A549 (cell line): Measurements from ENCODE around the gene XAGE5. TPM values are rescaled to one million over a fixed set of nuclear protein-coding genes. Genes with fewer than 3 reads are reported as not detected.
A peak's percentile ranks its signal among the peaks of the same experiment; 100 is the strongest.

Experiments
- ATAC-seq, 2 experiments: fragments of 200-7000 bp in 1 of 2; fragments of >200 bp in 1 of 2; cut with Nextera tagmentation in 1 of 2; cut with Tn5 transposase in 1 of 2; 3 replicates each; pipeline versions ENCODE4 v1.8.0 to v1.9.1; 2018 to 2020; ENCODE audit warnings: mild to moderate bottlenecking in 1 of 2, moderate library complexity in 1 of 2
- CTCF ChIA-PET: fragments of 300-600 bp; sonication (Branson Sonifier 250); formaldehyde crosslinking; extraction: SDS; loops from one replicate; lab custom pipeline; 2021; ENCODE audit warnings: antibody characterized with exemption, inconsistent platforms; lab: Yijun Ruan, JAX
- POLR2A ChIA-PET: fragments of 350-600 bp; formaldehyde crosslinking; extraction: SDS; loops from one replicate; lab custom pipeline; 2021; ENCODE audit warnings: antibody characterized with exemption, inconsistent platforms; lab: Yijun Ruan, JAX
- DNase-seq, 2 experiments: peaks; one replicate each; pipeline versions ENCODE4 v3.0.0 to v3.0.0-alpha.2; 2011 to 2016; ENCODE audit warnings: low read depth in 1 of 2, low spot score in 1 of 2
- FAIRE-seq: peaks from 2 replicates; lab custom pipeline; 2011; peaks lifted over from hg19 to GRCh38; lab: Jason Lieb, UNC
- H3K27ac ChIP-seq, 2 experiments: fragments of >200 bp; sonication (Bioruptor Twin); formaldehyde crosslinking; 3 replicates each; pipeline ENCODE4 v1.5.1; 2016 to 2017
- H3K4me1 ChIP-seq: fragments of >200 bp; sonication (Bioruptor Twin); formaldehyde crosslinking; 3 replicates; pipeline ENCODE4 v1.6.1; 2016
- H3K4me2 ChIP-seq: fragments of >200 bp; sonication (Bioruptor Twin); formaldehyde crosslinking; 3 replicates; pipeline ENCODE4 v1.6.1; 2016
- H3K4me3 ChIP-seq: fragments of >200 bp; sonication (Bioruptor Twin); formaldehyde crosslinking; 3 replicates; pipeline ENCODE4 v1.5.1; 2016
- H3K9me3 ChIP-seq: fragments of >200 bp; sonication (Bioruptor Twin); formaldehyde crosslinking; 3 replicates; pipeline ENCODE4 v1.6.1; 2016
- BCL3 ChIP-seq: fragments of >200 bp; sonication (Bioruptor Twin); formaldehyde crosslinking; IDR thresholded peaks from 3 replicates; pipeline ENCODE4 v1.6.1; 2016
- CBX8 ChIP-seq: fragments of 200-600 bp; sonication (generic); IDR thresholded peaks from 2 replicates; pipeline ENCODE4 v1.6.1; 2016
- CEBPB ChIP-seq, 2 experiments: fragments of >200 bp in 1 of 2; sonication (Bioruptor Twin) in 1 of 2; formaldehyde crosslinking in 1 of 2; IDR thresholded peaks; 2 replicates each; pipeline ENCODE4 v1.6.1; 2012 to 2016
- CHD2 ChIP-seq: fragments of 150-350 bp; IDR thresholded peaks from 2 replicates; pipeline ENCODE4 v1.6.1; 2014; ENCODE audit warnings: low read length; ENCODE audit not compliant: partially characterized antibody
- E2F6 ChIP-seq: IDR thresholded peaks from 2 replicates; pipeline ENCODE4 v1.6.1; 2012; ENCODE audit warnings: low read depth, borderline replicate concordance
- EHMT2 ChIP-seq: fragments of 200-600 bp; sonication (generic); IDR thresholded peaks from 2 replicates; pipeline ENCODE4 v1.6.1; 2016; ENCODE audit warnings: antibody characterized with exemption, low read depth, mild to moderate bottlenecking, moderate library complexity
- ELK1 ChIP-seq: fragments of 150-350 bp; IDR thresholded peaks from 2 replicates; pipeline ENCODE4 v1.6.1; 2014; ENCODE audit warnings: low read depth, mild to moderate bottlenecking, low read length
- FOSL2 ChIP-seq, 2 experiments: fragments of 450-650 bp in 1 of 2; fragments of >200 bp in 1 of 2; sonication (Bioruptor Twin) in 1 of 2; formaldehyde crosslinking; IDR thresholded peaks; 2 replicates each; pipeline versions ENCODE4 v1.5.0 to v1.6.1; 2016 to 2020; ENCODE audit warnings: mild to moderate bottlenecking in 1 of 2, moderate library complexity in 1 of 2
- GATA3 ChIP-seq: IDR thresholded peaks from 2 replicates; pipeline ENCODE4 v1.6.1; 2012; ENCODE audit warnings: borderline replicate concordance
- HDAC2 ChIP-seq: fragments of 200-600 bp; sonication (generic); IDR thresholded peaks from 2 replicates; pipeline ENCODE4 v1.6.1; 2016
- HES2 ChIP-seq: fragments of >200 bp; sonication (Bioruptor Twin); formaldehyde crosslinking; IDR thresholded peaks from 2 replicates; pipeline ENCODE4 v1.6.1; 2016
- HOXA7 ChIP-seq: fragments of 250-450 bp; sonication (Bioruptor Pico); IDR thresholded peaks from 2 replicates; pipeline ENCODE4 v1.5.0; 2020; ENCODE audit warnings: mild to moderate bottlenecking, moderate library complexity
- HOXB13 ChIP-seq: fragments of 250-450 bp; sonication (Bioruptor Pico); IDR thresholded peaks from 2 replicates; pipeline ENCODE4 v1.5.0; 2020; ENCODE audit warnings: low read depth, mild to moderate bottlenecking, moderate library complexity
- HOXB5 ChIP-seq: fragments of 250-450 bp; sonication (Bioruptor Pico); IDR thresholded peaks from 2 replicates; pipeline ENCODE4 v1.5.0; 2020; ENCODE audit warnings: mild to moderate bottlenecking, moderate library complexity
- JUN ChIP-seq, 2 experiments: fragments of >200 bp; sonication (Bioruptor Twin); formaldehyde crosslinking; IDR thresholded peaks; 2 replicates in 1 of 2; 3 replicates in 1 of 2; pipeline ENCODE4 v1.6.1; 2016 to 2017
- MAFK ChIP-seq: fragments of 450-650 bp; IDR thresholded peaks from 2 replicates; pipeline ENCODE4 v1.6.1; 2014; ENCODE audit not compliant: partially characterized antibody
- MAZ ChIP-seq: fragments of 150-350 bp; IDR thresholded peaks from 2 replicates; pipeline ENCODE4 v1.6.1; 2014; ENCODE audit warnings: antibody characterized with exemption, low read depth, low read length, borderline replicate concordance
- NFE2L2 ChIP-seq: fragments of 150-350 bp; conservative IDR thresholded peaks from 2 replicates; pipeline ENCODE4 v1.6.1; 2014; ENCODE audit warnings: low read length
- PHF8 ChIP-seq: fragments of 200-600 bp; sonication (generic); IDR thresholded peaks from 2 replicates; pipeline ENCODE4 v1.6.1; 2016; ENCODE audit warnings: low read depth, mild to moderate bottlenecking, antibody characterized with exemption, moderate library complexity, borderline replicate concordance
- RAD21 ChIP-seq, 2 experiments: fragments of >200 bp in 1 of 2; sonication (Bioruptor Twin) in 1 of 2; formaldehyde crosslinking in 1 of 2; IDR thresholded peaks in 1 of 2; conservative IDR thresholded peaks in 1 of 2; 2 replicates in 1 of 2; 3 replicates in 1 of 2; pipeline ENCODE4 v1.6.1; 2012 to 2018; ENCODE audit warnings: inconsistent platforms in 1 of 2
- REST ChIP-seq: fragments of 200-600 bp; sonication (generic); IDR thresholded peaks from 2 replicates; pipeline ENCODE4 v1.6.1; 2016; ENCODE audit warnings: antibody characterized with exemption, mild to moderate bottlenecking, moderate library complexity
- SMC3 ChIP-seq: fragments of >200 bp; sonication (Bioruptor Twin); formaldehyde crosslinking; IDR thresholded peaks from 3 replicates; pipeline ENCODE4 v1.6.1; 2018; ENCODE audit warnings: inconsistent platforms
- TP53 ChIP-seq: fragments of 250-450 bp; sonication (Bioruptor Pico); IDR thresholded peaks from 2 replicates; pipeline ENCODE4 v1.5.0; 2021; ENCODE audit warnings: mild to moderate bottlenecking, moderate library complexity
- WGBS: methylation state at CpG from one replicate; pipeline ENCODE4 v1.1.6; 2017; ENCODE audit errors: missing lambda C conversion rate; 5-methylcytosine and 5-hydroxymethylcytosine counted together
- polyA plus RNA-seq, 4 experiments: library from polyadenylated mRNA; depleted of rRNA in 3 of 4; stranded (reverse); fragments of >200 nt; fragmentation: RNase III in 1 of 4; extraction: RNeasy Plus Mini Kit Qiagen cat#74134 plus additional on column Dnase treatment in 1 of 4; gene quantifications; 2 replicates in 3 of 4; 3 replicates in 1 of 4; pipeline ENCODE4 v1.2.3, GENCODE V29; 2011 to 2017
- TF ChIP-seq, protein P1 (sequence below): IDR thresholded peaks from 2 replicates; pipeline ENCODE4 v1.6.1; 2012
- TF ChIP-seq, protein P2 (sequence below): fragments of >200 bp; sonication (Bioruptor Twin); formaldehyde crosslinking; IDR thresholded peaks from 3 replicates; pipeline ENCODE4 v1.5.1; 2016

Gene XAGE5
- polyA plus RNA-seq, 2 of the 4 experiments (the other 2 are of a cell fraction) = not detected

DNA sequence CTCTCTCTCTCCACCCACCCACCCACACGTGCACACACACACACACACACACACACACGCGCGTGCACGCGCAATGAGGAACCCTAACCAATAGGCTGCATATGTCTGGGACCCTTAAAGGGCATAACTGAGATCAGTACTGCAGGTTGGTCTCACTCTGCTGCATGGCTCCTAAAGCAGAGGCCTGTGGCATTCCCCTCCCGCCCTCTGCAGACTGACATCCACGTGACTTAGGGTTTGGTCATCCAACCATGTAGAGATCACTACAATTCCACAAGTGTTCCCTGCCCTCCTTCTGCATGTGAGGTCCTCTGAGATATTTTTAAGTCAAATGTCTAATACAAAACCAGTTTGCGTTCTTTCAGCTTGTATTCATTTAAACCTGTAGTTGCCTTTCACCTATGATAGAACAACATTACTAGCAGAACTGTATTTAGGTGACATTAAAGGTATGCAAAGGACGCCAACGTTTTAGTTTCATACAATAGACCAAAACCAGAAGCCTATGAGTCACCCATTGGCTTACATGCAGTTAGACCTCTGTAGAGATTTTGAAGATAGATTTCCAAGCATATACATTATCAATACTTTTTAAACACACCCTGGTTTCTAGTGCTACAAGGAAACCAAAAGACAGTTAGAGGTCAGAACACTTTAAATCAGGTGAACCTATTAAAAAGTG is 10.1 kb downstream of the XAGE5 start:
- DNase-seq = no peak
- TF ChIP-seq REST (no peak), CBX8 (no peak), SMC3 (no peak), HES2 (no peak), EHMT2 (no peak), E2F6 (no peak), CHD2 (no peak), MAZ (no peak), PHF8 (no peak), CEBPB (IDR thresholded peaks at IDR 0.05) (no peak), GATA3 (no peak)
- POLR2A ChIA-PET = no interaction called here
- H3K9me3 ChIP-seq = no peaks in the 10 kb centered on the region
- CTCF ChIA-PET = no interaction called here
- no peaks in the 10 kb centered on the region for H3K4me1 ChIP-seq
- no peak for FAIRE-seq
- no peak overlapping the region for H3K4me2 ChIP-seq
- ATAC-seq = no peak
- no peak overlapping the region for H3K27ac ChIP-seq
- no peak overlapping the region for H3K4me3 ChIP-seq
- WGBS = 8% methylated on average over 5 of the region's 11 CpGs

- TF ChIP-seq RAD21 (conservative IDR thresholded peaks at IDR 0.05 in 1 of 2, IDR thresholded peaks at IDR 0.05 in 1 of 2) (no peak), BCL3 (no peak), HOXB5 (no peak)
- TF ChIP-seq, protein P1, sequence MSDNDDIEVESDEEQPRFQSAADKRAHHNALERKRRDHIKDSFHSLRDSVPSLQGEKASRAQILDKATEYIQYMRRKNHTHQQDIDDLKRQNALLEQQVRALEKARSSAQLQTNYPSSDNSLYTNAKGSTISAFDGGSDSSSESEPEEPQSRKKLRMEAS = no peak
- ATAC-seq = no peak
- H3K27ac ChIP-seq = no peak overlapping the region
- DNase-seq = no peak
- no peak overlapping the region for H3K4me3 ChIP-seq
- H3K4me1 ChIP-seq = no peaks in the 10 kb centered on the region
- POLR2A ChIA-PET = no interaction called here
- H3K4me2 ChIP-seq = no peak overlapping the region
- 8% methylated on average over 2 of the region's 2 CpGs for WGBS
- peak; percentile 92 for FAIRE-seq
- CTCF ChIA-PET = no interaction called here
- H3K9me3 ChIP-seq = no peaks in the 10 kb centered on the region
Measured at GRCh38 chrX:52824608-52825007, 13.5 kb downstream of the XAGE5 start.

- ATAC-seq (no peak), FAIRE-seq (no peak), DNase-seq (no peak)
- CTCF ChIA-PET = no interaction called here
- Histone ChIP-seq H3K4me1 (no peaks in the 10 kb centered on the region), H3K9me3 (no peaks in the 10 kb centered on the region), H3K27ac (no peak overlapping the region), H3K4me2 (no peak overlapping the region), H3K4me3 (no peak overlapping the region)
- 7% methylated on average over 2 of the region's 3 CpGs for WGBS
- POLR2A ChIA-PET = no interaction called here
- TF ChIP-seq JUN (IDR thresholded peaks at IDR 0.05) (no peak), HOXB13 (CRISPR knock-in tag) (no peak), MAFK (no peak), EHMT2 (no peak), FOSL2 (IDR thresholded peaks at IDR 0.05) (no peak), FOSL2 (CRISPR knock-in tag; IDR thresholded peaks at IDR 0.05) (no peak), TP53 (CRISPR knock-in tag) (no peak), SMC3 (no peak), ELK1 (no peak), HOXA7 (CRISPR knock-in tag) (no peak), NFE2L2 (no peak), HDAC2 (no peak), MAZ (no peak)
- TF ChIP-seq, protein P2, sequence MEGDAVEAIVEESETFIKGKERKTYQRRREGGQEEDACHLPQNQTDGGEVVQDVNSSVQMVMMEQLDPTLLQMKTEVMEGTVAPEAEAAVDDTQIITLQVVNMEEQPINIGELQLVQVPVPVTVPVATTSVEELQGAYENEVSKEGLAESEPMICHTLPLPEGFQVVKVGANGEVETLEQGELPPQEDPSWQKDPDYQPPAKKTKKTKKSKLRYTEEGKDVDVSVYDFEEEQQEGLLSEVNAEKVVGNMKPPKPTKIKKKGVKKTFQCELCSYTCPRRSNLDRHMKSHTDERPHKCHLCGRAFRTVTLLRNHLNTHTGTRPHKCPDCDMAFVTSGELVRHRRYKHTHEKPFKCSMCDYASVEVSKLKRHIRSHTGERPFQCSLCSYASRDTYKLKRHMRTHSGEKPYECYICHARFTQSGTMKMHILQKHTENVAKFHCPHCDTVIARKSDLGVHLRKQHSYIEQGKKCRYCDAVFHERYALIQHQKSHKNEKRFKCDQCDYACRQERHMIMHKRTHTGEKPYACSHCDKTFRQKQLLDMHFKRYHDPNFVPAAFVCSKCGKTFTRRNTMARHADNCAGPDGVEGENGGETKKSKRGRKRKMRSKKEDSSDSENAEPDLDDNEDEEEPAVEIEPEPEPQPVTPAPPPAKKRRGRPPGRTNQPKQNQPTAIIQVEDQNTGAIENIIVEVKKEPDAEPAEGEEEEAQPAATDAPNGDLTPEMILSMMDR = no peak
Measured at GRCh38 chrX:52830551-52830950, 19.5 kb downstream of the XAGE5 start.
